ENCODE results near the gene GLIPR2.
A peak's percentile ranks its signal among the peaks of the same experiment; 100 is the strongest.

The GLIPR2 gene

GRCh38 chr9:36207016-36207415 is 70.5 kb downstream of the GLIPR2 start:
- DNase-seq, result peak; percentile 37

GRCh38 chr9:36207546-36208012 is 71.0 kb downstream of the GLIPR2 start:
- no peak for DNase-seq

- DNase-seq, result no peak
These were observed 72.2 kb downstream of the GLIPR2 start for GRCh38 chr9:36208521-36209253.

- no peak for DNase-seq
These were observed 74.2 kb downstream of the GLIPR2 start for GRCh38 chr9:36210722-36211121.

GRCh38 chr9:36211510-36211909 is 75.0 kb downstream of the GLIPR2 start:
- no peak for DNase-seq

- DNase-seq, result no peak
These were observed 76.9 kb downstream of the GLIPR2 start for GRCh38 chr9:36213387-36213786.

All from HCEC 1CT (cell line).